Astrocyte (in vitro differentiated cells and primary cell): ENCODE measurements around the gene PCID2. TPM values are rescaled to one million over a fixed set of nuclear protein-coding genes. Genes with fewer than 3 reads are reported as not detected.
A peak's percentile ranks its signal among the peaks of the same experiment; 100 is the strongest.

ENCODE experiments used
- DNase-seq: peaks from one replicate; pipeline ENCODE4 v3.0.0-alpha.2; 2010; ENCODE audit warnings: low read depth
- FAIRE-seq: peaks from 2 replicates; lab custom pipeline; 2011; peaks lifted over from hg19 to GRCh38; lab: Jason Lieb, UNC
- H2AFZ ChIP-seq: 2 replicates; pipeline ENCODE4 v1.6.0; 2012; ENCODE audit warnings: low read depth, low read length, inconsistent platforms
- H3K27ac ChIP-seq: 2 replicates; pipeline ENCODE4 v1.5.1; 2011; ENCODE audit warnings: low read depth, low read length, inconsistent platforms
- H3K27me3 ChIP-seq: 2 replicates; pipeline ENCODE4 v1.6.0; 2011; ENCODE audit warnings: low read length, inconsistent platforms; ENCODE audit not compliant: insufficient read depth
- H3K36me3 ChIP-seq: 2 replicates; pipeline ENCODE4 v1.5.1; 2011; ENCODE audit warnings: low read length, inconsistent platforms; ENCODE audit not compliant: insufficient read depth
- H3K4me1 ChIP-seq: 2 replicates; pipeline ENCODE4 v1.5.1; 2011; ENCODE audit warnings: low read length, inconsistent platforms; ENCODE audit not compliant: insufficient read depth
- H3K4me2 ChIP-seq: 2 replicates; pipeline ENCODE4 v1.6.0; 2012; ENCODE audit warnings: low read length, inconsistent platforms
- H3K4me3 ChIP-seq: 2 replicates; pipeline ENCODE4 v1.5.1; 2011; ENCODE audit warnings: low read depth, mild to moderate bottlenecking, low read length, inconsistent platforms; ENCODE audit not compliant: insufficient read depth
- H3K79me2 ChIP-seq: 2 replicates; pipeline ENCODE4 v1.6.0; 2012; ENCODE audit warnings: mild to moderate bottlenecking, low read length, inconsistent platforms; ENCODE audit not compliant: insufficient read depth
- H3K9ac ChIP-seq: 2 replicates; pipeline ENCODE4 v1.6.0; 2012; ENCODE audit warnings: mild to moderate bottlenecking, low read length, inconsistent platforms
- H3K9me3 ChIP-seq: 2 replicates; pipeline ENCODE4 v1.5.1; 2012; ENCODE audit warnings: low read depth, mild to moderate bottlenecking, low read length, inconsistent platforms; ENCODE audit not compliant: insufficient read depth
- H4K20me1 ChIP-seq: 2 replicates; pipeline ENCODE4 v1.6.0; 2012; ENCODE audit warnings: low read length, inconsistent platforms; ENCODE audit not compliant: insufficient read depth
- H3K27ac Mint-ChIP-seq: one replicate; pipeline ENCODE4 v1.8.0; 2021; ENCODE audit warnings: mild to moderate bottlenecking, mixed read lengths; ENCODE audit not compliant: unreplicated experiment
- H3K27me3 Mint-ChIP-seq: one replicate; pipeline ENCODE4 v1.8.0; 2021; ENCODE audit warnings: low read depth, mixed read lengths; ENCODE audit not compliant: unreplicated experiment
- H3K36me3 Mint-ChIP-seq: one replicate; pipeline ENCODE4 v1.8.0; 2021; ENCODE audit warnings: low read depth, mixed read lengths; ENCODE audit not compliant: unreplicated experiment
- H3K4me1 Mint-ChIP-seq: one replicate; pipeline ENCODE4 v1.8.0; 2021; ENCODE audit warnings: low read depth, mixed read lengths; ENCODE audit not compliant: unreplicated experiment
- H3K4me3 Mint-ChIP-seq: one replicate; pipeline ENCODE4 v1.8.0; 2021; ENCODE audit warnings: mild to moderate bottlenecking, moderate library complexity, mixed read lengths; ENCODE audit not compliant: unreplicated experiment
- H3K9me3 Mint-ChIP-seq: one replicate; pipeline ENCODE4 v1.8.0; 2021; ENCODE audit warnings: mild to moderate bottlenecking, mixed read lengths; ENCODE audit not compliant: unreplicated experiment
- CTCF ChIP-seq: IDR thresholded peaks from 2 replicates; pipeline ENCODE4 v1.5.1; 2011; ENCODE audit warnings: low read depth, mild to moderate bottlenecking, inconsistent platforms, low read length, moderate library complexity; ENCODE audit not compliant: insufficient read depth
- EZH2 ChIP-seq: IDR thresholded peaks from 2 replicates; pipeline ENCODE4 v1.6.1; 2012; ENCODE audit warnings: mild to moderate bottlenecking, low read length, inconsistent platforms; ENCODE audit not compliant: insufficient read depth
- total RNA-seq: library from RNA; stranded (reverse); gene quantifications from 2 replicates; pipeline ENCODE4 v1.2.1, GENCODE V29; 2021

The PCID2 gene
- total RNA-seq, 1 donor from 2014 or later = 31.5 TPM

GRCh38 chr13:113190181-113190580, 18.3 kb downstream of the PCID2 start:
- Mint-ChIP-seq H3K36me3 (peaks cover 28% of the 10 kb centered on the region), H3K4me1 (peaks cover 14% of the 10 kb centered on the region), H3K27me3 (no peaks in the 10 kb centered on the region), H3K9me3 (no peaks in the 10 kb centered on the region), H3K27ac (no peak overlapping the region), H3K4me3 (no peak overlapping the region)
- H3K4me1 ChIP-seq = peaks cover 32% of the 10 kb centered on the region
- H3K9ac ChIP-seq = no peak overlapping the region
- H3K27ac ChIP-seq = no peak overlapping the region
- H3K9me3 ChIP-seq = no peaks in the 10 kb centered on the region
- TF ChIP-seq CTCF (no peak), EZH2 (no peak)
- no peak overlapping the region for H3K4me2 ChIP-seq
- no peak overlapping the region for H2AFZ ChIP-seq
- H3K4me3 ChIP-seq = no peak overlapping the region
- DNase-seq = no peak
- H3K27me3 ChIP-seq = no peaks in the 10 kb centered on the region
- peaks cover 3% of the 10 kb centered on the region for H4K20me1 ChIP-seq
- H3K79me2 ChIP-seq = peaks cover 20% of the 10 kb centered on the region
- H3K36me3 ChIP-seq = peaks cover 26% of the 10 kb centered on the region
- no peak for FAIRE-seq

- Histone ChIP-seq H4K20me1 (peaks cover 3% of the 10 kb centered on the region), H3K9me3 (no peaks in the 10 kb centered on the region), H3K4me1 (peaks cover 39% of the 10 kb centered on the region), H3K27ac (peak overlapping the region; percentile 97), H3K79me2 (peaks cover 25% of the 10 kb centered on the region), H3K9ac (peak overlapping the region; percentile 40), H3K4me3 (no peak overlapping the region), H3K27me3 (no peaks in the 10 kb centered on the region), H3K36me3 (peaks cover 21% of the 10 kb centered on the region), H2AFZ (no peak overlapping the region), H3K4me2 (peak overlapping the region; percentile 47)
- DNase-seq (peak; percentile 30), FAIRE-seq (no peak)
- Mint-ChIP-seq H3K4me3 (no peak overlapping the region), H3K27ac (peak overlapping the region; percentile 93), H3K9me3 (no peaks in the 10 kb centered on the region), H3K4me1 (peaks cover 17% of the 10 kb centered on the region), H3K27me3 (no peaks in the 10 kb centered on the region), H3K36me3 (peaks cover 25% of the 10 kb centered on the region)
- no peak for TF ChIP-seq CTCF
- no peak for TF ChIP-seq EZH2
Measured at GRCh38 chr13:113187883-113188665, 20.4 kb downstream of the PCID2 start.

GRCh38 chr13:113187263-113187669, 21.2 kb downstream of the PCID2 start:
- Histone ChIP-seq H3K79me2 (peaks cover 25% of the 10 kb centered on the region), H3K27me3 (no peaks in the 10 kb centered on the region), H3K36me3 (peaks cover 21% of the 10 kb centered on the region), H3K4me3 (peak overlapping the region; percentile 58), H2AFZ (peak overlapping the region; percentile 39), H3K4me1 (peaks cover 39% of the 10 kb centered on the region), H3K9ac (peak overlapping the region; percentile 82), H3K9me3 (no peaks in the 10 kb centered on the region), H3K4me2 (peak overlapping the region; percentile 82), H4K20me1 (no peaks in the 10 kb centered on the region), H3K27ac (peak overlapping the region; percentile 97)
- no peaks in the 10 kb centered on the region for H3K9me3 Mint-ChIP-seq
- no peak for TF ChIP-seq CTCF
- TF ChIP-seq EZH2 = no peak
- H3K4me3 Mint-ChIP-seq = peak overlapping the region; percentile 36
- H3K27me3 Mint-ChIP-seq = no peaks in the 10 kb centered on the region
- DNase-seq (peak; percentile 99), FAIRE-seq (peak; percentile 98)
- H3K27ac Mint-ChIP-seq = peak overlapping the region; percentile 93
- peaks cover 17% of the 10 kb centered on the region for H3K4me1 Mint-ChIP-seq
- H3K36me3 Mint-ChIP-seq = peaks cover 25% of the 10 kb centered on the region
